LNCAP (cell line): Measurements from ENCODE around the gene SPON1.

Source experiments
- CTCF ChIP-seq: fragments of 450-650 bp; IDR thresholded peaks from 2 replicates; pipeline ENCODE4 v1.5.1; 2017; ENCODE audit warnings: mild to moderate bottlenecking

Gene SPON1

GRCh38 chr11:14150878-14151277 lies 188.4 kb downstream of the SPON1 start:
- no peak for TF ChIP-seq CTCF

- TF ChIP-seq CTCF = no peak
Measured at GRCh38 chr11:14158393-14158792, 195.9 kb downstream of the SPON1 start.

GRCh38 chr11:14163576-14163975 lies 201.1 kb downstream of the SPON1 start:
- TF ChIP-seq CTCF = no peak

- TF ChIP-seq CTCF = no peak
Measured at GRCh38 chr11:14179116-14179820, 216.7 kb downstream of the SPON1 start.

GRCh38 chr11:14181121-14181520 lies 218.6 kb downstream of the SPON1 start:
- no peak for TF ChIP-seq CTCF

- TF ChIP-seq CTCF = no peak
Measured at GRCh38 chr11:14182833-14183364, 220.4 kb downstream of the SPON1 start.

GRCh38 chr11:14184028-14184940 lies 221.8 kb downstream of the SPON1 start:
- no peak for TF ChIP-seq CTCF
